PFSK-1 (cell line): ENCODE data around the gene FREM1.

ENCODE experiments used
- FOXP2 ChIP-seq: optimal IDR thresholded peaks from 2 replicates; pipeline ENCODE3; 2011; ENCODE audit warnings: borderline replicate concordance, control low read depth, inconsistent platforms; ENCODE audit not compliant: insufficient read depth; ENCODE audit errors: extremely low read length, extremely low read depth
- POLR2AphosphoS5 ChIP-seq: IDR thresholded peaks from 2 replicates; pipeline ENCODE4 v1.6.1; 2012; ENCODE audit warnings: low read depth, mild to moderate bottlenecking, control low read depth, low read length, moderate library complexity
- REST ChIP-seq, 2 experiments: IDR thresholded peaks; 2 replicates each; pipeline versions ENCODE4 v1.6.1 to v1.8.0; 2011 to 2012; ENCODE audit warnings: low read depth in 2 of 2, low read length in 2 of 2, control low read depth in 1 of 2, inconsistent platforms in 1 of 2, mild to moderate bottlenecking in 1 of 2, moderate library complexity in 1 of 2; ENCODE audit not compliant: insufficient read depth in 1 of 2
- SIN3A ChIP-seq: IDR thresholded peaks from 2 replicates; pipeline ENCODE4 v1.6.1; 2012; ENCODE audit warnings: mild to moderate bottlenecking, low read length, moderate library complexity, borderline replicate concordance; ENCODE audit not compliant: insufficient read depth
- TAF1 ChIP-seq: IDR thresholded peaks from 2 replicates; pipeline ENCODE4 v1.6.1; 2012; ENCODE audit warnings: low read length, control low read depth, borderline replicate concordance; ENCODE audit not compliant: insufficient read depth

Gene FREM1

DNA sequence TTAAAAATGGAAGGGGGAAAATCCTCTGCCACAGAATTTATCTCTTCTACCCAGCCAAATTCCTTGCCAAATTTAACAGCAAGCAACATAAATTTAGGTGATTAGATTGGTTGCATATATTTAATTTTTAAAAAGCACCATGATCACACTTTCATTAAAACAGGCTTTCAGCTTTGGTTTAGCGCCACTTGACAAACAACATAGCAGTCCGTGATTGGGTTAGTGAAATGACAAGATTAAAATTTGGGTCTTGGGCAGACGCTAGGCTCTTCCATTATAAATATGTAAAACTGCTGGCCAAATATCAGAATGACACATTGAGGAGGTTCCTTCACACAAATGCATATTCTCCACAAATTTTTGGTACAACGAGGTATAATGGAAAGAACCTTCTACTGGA is 129.5 kb downstream of the FREM1 start:
- TF ChIP-seq REST (IDR thresholded peaks at IDR 0.05; ENCODE audit: insufficient read depth in 1 of 2, low read depth in 2 of 2, low read length in 2 of 2) (no peak), SIN3A (no peak), POLR2AphosphoS5 (no peak), FOXP2 (no peak), TAF1 (no peak)

- TF ChIP-seq FOXP2 (no peak), POLR2AphosphoS5 (no peak), SIN3A (no peak), REST (IDR thresholded peaks at IDR 0.05; ENCODE audit: insufficient read depth in 1 of 2, low read depth in 2 of 2, low read length in 2 of 2) (no peak), TAF1 (no peak)
These were observed 130.0 kb downstream of the FREM1 start for GRCh38 chr9:14780251-14780650.

- no peak for TF ChIP-seq REST (IDR thresholded peaks at IDR 0.05; ENCODE audit: insufficient read depth in 1 of 2, low read depth in 2 of 2, low read length in 2 of 2)
- TF ChIP-seq SIN3A = no peak
- no peak for TF ChIP-seq FOXP2
- no peak for TF ChIP-seq POLR2AphosphoS5
- TF ChIP-seq TAF1 = no peak
These were observed 130.6 kb downstream of the FREM1 start for GRCh38 chr9:14779566-14780022.

DNA sequence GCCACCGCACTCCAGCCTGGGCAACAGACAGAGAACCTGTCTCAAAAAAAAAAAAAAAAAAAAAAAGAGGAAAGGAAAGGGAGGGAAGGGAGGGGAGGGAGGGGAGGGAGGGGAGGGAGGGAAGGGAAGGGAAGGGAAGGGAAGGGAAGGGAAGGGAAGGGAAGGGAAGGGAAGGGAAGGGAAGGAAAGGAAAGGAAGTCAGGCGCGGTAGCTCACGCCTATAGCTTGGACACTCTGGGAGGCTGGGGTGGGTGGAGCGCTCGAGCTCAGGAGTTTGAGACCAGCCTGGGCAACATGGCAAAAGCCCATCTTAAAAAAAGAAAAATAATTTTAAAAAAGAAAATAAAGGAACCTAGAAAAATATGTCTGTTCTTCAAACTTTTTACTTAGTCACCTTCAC is 131.7 kb downstream of the FREM1 start:
- TF ChIP-seq TAF1 = no peak
- no peak for TF ChIP-seq SIN3A
- TF ChIP-seq REST (IDR thresholded peaks at IDR 0.05; ENCODE audit: insufficient read depth in 1 of 2, low read depth in 2 of 2, low read length in 2 of 2) = no peak
- TF ChIP-seq POLR2AphosphoS5 = no peak
- no peak for TF ChIP-seq FOXP2

DNA sequence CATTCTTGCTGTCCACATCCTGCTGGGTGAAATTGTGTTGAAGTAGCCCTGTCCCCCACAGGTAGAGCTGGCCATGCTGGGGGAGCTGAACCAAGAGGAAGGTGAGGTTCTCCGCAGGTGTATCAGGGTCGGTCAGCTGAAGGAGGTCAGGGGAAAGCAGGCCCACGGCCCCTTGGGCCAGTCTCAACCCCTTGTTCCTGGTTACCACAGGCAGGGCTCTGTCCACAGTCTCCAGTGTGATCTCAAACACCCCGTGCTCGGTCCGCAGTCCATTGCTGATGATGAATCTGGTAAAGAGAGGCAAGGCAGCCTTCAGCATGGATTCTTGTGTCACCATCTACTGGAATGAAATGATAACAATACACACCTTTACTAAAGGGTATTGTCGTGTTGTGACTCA is 134.3 kb downstream of the FREM1 start:
- TF ChIP-seq TAF1 (no peak), SIN3A (no peak), FOXP2 (no peak), REST (IDR thresholded peaks at IDR 0.05; ENCODE audit: insufficient read depth in 1 of 2, low read depth in 2 of 2, low read length in 2 of 2) (no peak), POLR2AphosphoS5 (no peak)
